ENCODE measurements around the gene USF3. TPM values are rescaled to one million over a fixed set of nuclear protein-coding genes. Genes with fewer than 3 reads are reported as not detected.
A peak's percentile ranks its signal among the peaks of the same experiment; 100 is the strongest.

USF3 gene
- total and polyA plus RNA-seq, 7 donors, result 3.5 to 21.9 (median 10.7) TPM

- DNase-seq, result no peak
- 94 to 95% methylated on average over 4 of the region's 4 CpGs for WGBS, 2 donors
- no peaks in the 10 kb centered on the region for H3K27me3 ChIP-seq
- TF ChIP-seq, protein P1, sequence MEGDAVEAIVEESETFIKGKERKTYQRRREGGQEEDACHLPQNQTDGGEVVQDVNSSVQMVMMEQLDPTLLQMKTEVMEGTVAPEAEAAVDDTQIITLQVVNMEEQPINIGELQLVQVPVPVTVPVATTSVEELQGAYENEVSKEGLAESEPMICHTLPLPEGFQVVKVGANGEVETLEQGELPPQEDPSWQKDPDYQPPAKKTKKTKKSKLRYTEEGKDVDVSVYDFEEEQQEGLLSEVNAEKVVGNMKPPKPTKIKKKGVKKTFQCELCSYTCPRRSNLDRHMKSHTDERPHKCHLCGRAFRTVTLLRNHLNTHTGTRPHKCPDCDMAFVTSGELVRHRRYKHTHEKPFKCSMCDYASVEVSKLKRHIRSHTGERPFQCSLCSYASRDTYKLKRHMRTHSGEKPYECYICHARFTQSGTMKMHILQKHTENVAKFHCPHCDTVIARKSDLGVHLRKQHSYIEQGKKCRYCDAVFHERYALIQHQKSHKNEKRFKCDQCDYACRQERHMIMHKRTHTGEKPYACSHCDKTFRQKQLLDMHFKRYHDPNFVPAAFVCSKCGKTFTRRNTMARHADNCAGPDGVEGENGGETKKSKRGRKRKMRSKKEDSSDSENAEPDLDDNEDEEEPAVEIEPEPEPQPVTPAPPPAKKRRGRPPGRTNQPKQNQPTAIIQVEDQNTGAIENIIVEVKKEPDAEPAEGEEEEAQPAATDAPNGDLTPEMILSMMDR (IDR thresholded peaks at IDR 0.05), result no peak
- TF ChIP-seq POLR2AphosphoS5 (IDR thresholded peaks at IDR 0.05), result no peak
- no peak for TF ChIP-seq EP300 (IDR thresholded peaks at IDR 0.05)
- TF ChIP-seq POLR2A (IDR thresholded peaks at IDR 0.05), result no peak
- no peak overlapping the region for H3K4me3 ChIP-seq
- no peaks in the 10 kb centered on the region for H3K36me3 ChIP-seq
- intact Hi-C loops (cut with DNase I), result no loop called here
- no peaks in the 10 kb centered on the region for H3K4me1 ChIP-seq
- no peak overlapping the region for H3K27ac ChIP-seq
- no peaks in the 10 kb centered on the region for H3K9me3 ChIP-seq
Measured at GRCh38 chr3:113707835-113708234, 11.4 kb upstream of the USF3 start.

DNA sequence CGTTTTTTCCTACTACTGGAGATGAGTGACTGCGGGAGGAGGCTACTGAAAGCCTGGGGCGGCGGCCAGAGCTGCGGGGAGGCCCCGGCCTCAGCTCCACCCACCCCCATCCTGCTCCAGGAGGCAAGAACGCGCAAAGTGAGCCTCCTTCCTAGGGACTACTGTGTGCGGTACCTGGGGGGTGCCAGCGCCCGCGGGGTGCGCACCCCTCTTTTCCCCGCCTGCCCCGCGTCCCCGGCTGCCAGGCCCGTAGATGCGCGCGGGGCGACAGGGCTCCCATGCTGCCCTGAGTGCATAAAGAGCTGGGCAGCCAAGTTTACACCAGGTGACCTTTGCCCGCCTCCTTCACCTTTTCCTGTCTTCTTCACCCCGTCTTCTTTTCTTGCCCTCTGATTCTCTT lies 2.5 kb upstream of the USF3 start:
- intact Hi-C loops (cut with DNase I), result loop anchor here (5.0 kb wide), 2 partner anchors 67 to 182 kb away; partner anchors contain the start of gene SPICE1
- peak overlapping the region in 3 of 4 donors; percentile 27 to 34 (median 30) for H3K4me3 ChIP-seq
- no peaks in the 10 kb centered on the region for H3K9me3 ChIP-seq
- TF ChIP-seq POLR2A (IDR thresholded peaks at IDR 0.05) (no peak), POLR2AphosphoS5 (IDR thresholded peaks at IDR 0.05) (no peak)
- TF ChIP-seq, protein P1 (IDR thresholded peaks at IDR 0.05), result no peak
- peak overlapping the region; percentile 91 to 100 (median 100) for H3K27ac ChIP-seq
- no peaks in the 10 kb centered on the region for H3K36me3 ChIP-seq
- WGBS, 2 donors, result 12 to 32% methylated on average over 24 of the region's 24 CpGs
- no peak for DNase-seq
- no peaks in the 10 kb centered on the region for H3K27me3 ChIP-seq
- H3K4me1 ChIP-seq, result peaks cover 0 to 28% (median 27%) of the 10 kb centered on the region in 4 donors

DNA sequence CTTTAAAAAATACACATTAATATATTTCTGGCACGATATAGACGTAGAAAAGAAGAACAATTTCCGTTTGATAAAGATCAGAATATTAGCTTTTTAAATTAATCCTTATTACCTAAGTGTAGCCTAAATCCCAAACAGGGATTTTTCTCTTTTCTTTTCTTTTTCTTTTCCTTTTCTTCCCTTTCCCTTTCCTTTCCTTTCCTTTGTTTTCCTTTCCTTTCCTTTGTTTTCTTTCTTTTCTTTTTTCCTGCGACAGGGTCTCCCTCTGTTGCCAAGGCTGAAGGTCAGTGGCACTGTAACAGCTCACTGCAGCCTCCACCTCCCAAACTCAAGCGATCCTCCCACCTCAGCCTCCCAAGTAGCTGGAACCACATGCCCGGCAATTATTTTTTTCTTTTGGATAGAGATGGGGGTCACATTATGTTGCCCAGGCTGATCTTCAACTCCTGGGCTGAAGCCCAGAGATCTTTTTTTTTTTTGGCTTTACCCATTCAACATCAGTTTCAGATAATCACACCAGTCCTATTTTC lies 1.8 kb upstream of the USF3 start:
- H3K9me3 ChIP-seq, result no peaks in the 10 kb centered on the region
- peak overlapping the region in 1 of 4 donors; percentile 98 for H3K4me3 ChIP-seq
- intact Hi-C loops (cut with DNase I), result loop anchor here (5.0 kb wide), 2 partner anchors 66 to 181 kb away; partner anchors contain the start of gene SPICE1
- WGBS, 2 donors, result 48 to 77% methylated on average over 6 of the region's 6 CpGs
- peaks cover 0 to 34% (median 27%) of the 10 kb centered on the region in 4 donors for H3K4me1 ChIP-seq
- no peaks in the 10 kb centered on the region for H3K27me3 ChIP-seq
- DNase-seq, result no peak
- peak overlapping the region; percentile 91 to 100 (median 100) for H3K27ac ChIP-seq
- TF ChIP-seq POLR2A (IDR thresholded peaks at IDR 0.05) (no peak), EP300 (IDR thresholded peaks at IDR 0.05) (no peak), POLR2AphosphoS5 (IDR thresholded peaks at IDR 0.05) (no peak)
- TF ChIP-seq, protein P1 (IDR thresholded peaks at IDR 0.05), result no peak
- no peaks in the 10 kb centered on the region for H3K36me3 ChIP-seq

DNA sequence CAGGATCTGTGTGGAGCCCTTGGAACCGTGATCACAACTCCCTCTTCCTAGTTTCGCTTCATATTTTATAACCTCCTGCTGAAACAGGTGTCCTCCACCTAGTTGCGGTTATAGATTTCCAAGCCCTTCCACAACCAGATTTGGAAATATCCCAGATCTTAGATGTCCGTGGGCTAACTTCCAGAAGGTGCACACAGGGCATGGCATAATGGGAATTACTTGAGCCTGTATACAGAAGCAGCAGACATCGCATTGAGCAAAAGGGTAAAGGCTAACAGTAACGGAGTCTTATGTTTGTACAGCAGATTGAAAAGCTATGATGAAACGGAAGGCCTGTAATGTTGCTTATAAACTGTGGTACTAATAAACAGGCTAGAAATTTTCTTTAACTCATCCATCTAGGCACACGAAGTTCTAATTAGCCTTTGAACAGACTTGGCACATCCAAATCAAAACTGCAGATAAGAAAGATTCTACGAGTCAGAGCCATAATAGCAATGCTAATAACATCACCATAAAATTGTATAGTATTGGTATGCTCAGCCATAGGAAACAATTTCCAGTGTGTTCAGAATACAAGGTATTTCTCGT lies 1.2 kb upstream of the USF3 start:
- peaks cover 0 to 36% (median 27%) of the 10 kb centered on the region in 4 donors for H3K4me1 ChIP-seq
- intact Hi-C loops (cut with DNase I), result loop anchor here (2.0 to 5.0 kb wide), 3 partner anchors 49 to 180 kb away; partner anchors contain the start of genes ATP6V1A, NAA50 and SPICE1
- WGBS, 2 donors, result 2 to 9% methylated on average over 10 of the region's 10 CpGs
- no peaks in the 10 kb centered on the region for H3K9me3 ChIP-seq
- TF ChIP-seq POLR2AphosphoS5 (IDR thresholded peaks at IDR 0.05), result peak in 1 of 4 donors; percentile 2
- no peak for TF ChIP-seq POLR2A (IDR thresholded peaks at IDR 0.05)
- TF ChIP-seq EP300 (IDR thresholded peaks at IDR 0.05), result no peak
- no peak for DNase-seq
- H3K27ac ChIP-seq, result peak overlapping the region; percentile 91 to 100 (median 100)
- no peaks in the 10 kb centered on the region for H3K36me3 ChIP-seq
- no peaks in the 10 kb centered on the region for H3K27me3 ChIP-seq
- peak overlapping the region; percentile 74 to 98 (median 94) for H3K4me3 ChIP-seq
